GM12891 (cell line): ENCODE measurements around the gene IFNL2.

Experiments used
- PAX5 ChIP-seq: IDR thresholded peaks from 2 replicates; pipeline ENCODE4 v1.6.1; 2011; ENCODE audit warnings: low read length, moderate library complexity, mild to moderate bottlenecking; ENCODE audit not compliant: insufficient read depth, severe bottlenecking
- POLR2A ChIP-seq: IDR thresholded peaks from 2 replicates; pipeline ENCODE4 v1.6.1; 2011; ENCODE audit warnings: low read depth, low read length, control low read depth
- POLR2AphosphoS5 ChIP-seq: IDR thresholded peaks from 2 replicates; pipeline ENCODE4 v1.6.1; 2011; ENCODE audit warnings: low read depth, low read length, control low read depth
- SPI1 ChIP-seq: IDR thresholded peaks from 2 replicates; pipeline ENCODE4 v1.6.1; 2011; ENCODE audit warnings: low read depth, low read length, control low read depth
- TAF1 ChIP-seq: IDR thresholded peaks from 2 replicates; pipeline ENCODE4 v1.6.1; 2011; ENCODE audit warnings: low read depth, low read length, control low read depth

GRCh38 chr19:39315933-39316332 lies 47.7 kb downstream of the IFNL2 start:
- TF ChIP-seq POLR2A (no peak), TAF1 (no peak), SPI1 (no peak), PAX5 (no peak), POLR2AphosphoS5 (no peak)
